ENCODE results near the gene GCSAM. TPM values are rescaled to one million over a fixed set of nuclear protein-coding genes. Genes with fewer than 3 reads are reported as not detected.

GCSAM gene
- total RNA-seq, 1 experiment from 2014 or later: not detected

DNA sequence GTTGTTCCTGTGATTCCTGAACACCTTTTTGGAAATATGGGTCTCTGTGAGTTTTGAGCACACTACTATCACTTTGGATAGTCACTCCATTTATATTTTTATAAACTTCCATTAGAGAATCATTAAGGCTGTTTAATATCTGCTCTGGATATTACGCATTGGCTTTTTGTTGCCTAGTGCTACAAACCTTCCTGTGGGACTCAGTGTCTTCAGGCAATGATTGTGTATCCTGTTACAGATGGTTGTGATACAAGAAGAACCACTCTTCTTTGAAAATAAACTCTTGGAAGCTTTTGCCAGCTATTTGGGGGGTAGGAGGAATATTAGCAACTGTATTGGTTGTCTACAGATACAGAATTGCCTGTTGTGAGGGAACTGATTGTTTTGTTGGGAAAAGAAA, 15.6 kb downstream of the GCSAM start:
- no peaks in the 10 kb centered on the region for H3K27me3 ChIP-seq (ENCODE audit: low read length)
- no peaks in the 10 kb centered on the region for H3K4me1 ChIP-seq (ENCODE audit: insufficient read depth, low read length)
- BruUV-seq (replicated peaks): no TSS peak
- no peak overlapping the region for H3K4me3 ChIP-seq (ENCODE audit: low read length)
- no peak for ATAC-seq
- intact Hi-C loops (cut with micrococcal nuclease): no loop called here
- no peaks in the 10 kb centered on the region for H3K9me2 ChIP-seq (replicated peaks; ENCODE audit: low read length)
- POLR2A ChIA-PET (ENCODE audit: unreplicated experiment): interaction anchor here (0.6 kb wide), 1 partner anchor 441 kb away, joined by 3 read pairs; no protein-coding TSS in a partner anchor
- H3K9me3 ChIP-seq (ENCODE audit: low read length): no peaks in the 10 kb centered on the region
- H3K27ac ChIP-seq (ENCODE audit: low read length): no peak overlapping the region
- H3K4me2 ChIP-seq (ENCODE audit: low read length): no peak overlapping the region
- no peak overlapping the region for H2AFZ ChIP-seq (ENCODE audit: low read length)
- no peak for DNase-seq
- H3F3A ChIP-seq (ENCODE audit: low read length, unreplicated experiment): no peaks in the 10 kb centered on the region
- no peak for TF ChIP-seq EZH2phosphoT487 (IDR thresholded peaks at IDR 0.05; ENCODE audit: borderline replicate concordance, low read length)
- TF ChIP-seq, protein P1, sequence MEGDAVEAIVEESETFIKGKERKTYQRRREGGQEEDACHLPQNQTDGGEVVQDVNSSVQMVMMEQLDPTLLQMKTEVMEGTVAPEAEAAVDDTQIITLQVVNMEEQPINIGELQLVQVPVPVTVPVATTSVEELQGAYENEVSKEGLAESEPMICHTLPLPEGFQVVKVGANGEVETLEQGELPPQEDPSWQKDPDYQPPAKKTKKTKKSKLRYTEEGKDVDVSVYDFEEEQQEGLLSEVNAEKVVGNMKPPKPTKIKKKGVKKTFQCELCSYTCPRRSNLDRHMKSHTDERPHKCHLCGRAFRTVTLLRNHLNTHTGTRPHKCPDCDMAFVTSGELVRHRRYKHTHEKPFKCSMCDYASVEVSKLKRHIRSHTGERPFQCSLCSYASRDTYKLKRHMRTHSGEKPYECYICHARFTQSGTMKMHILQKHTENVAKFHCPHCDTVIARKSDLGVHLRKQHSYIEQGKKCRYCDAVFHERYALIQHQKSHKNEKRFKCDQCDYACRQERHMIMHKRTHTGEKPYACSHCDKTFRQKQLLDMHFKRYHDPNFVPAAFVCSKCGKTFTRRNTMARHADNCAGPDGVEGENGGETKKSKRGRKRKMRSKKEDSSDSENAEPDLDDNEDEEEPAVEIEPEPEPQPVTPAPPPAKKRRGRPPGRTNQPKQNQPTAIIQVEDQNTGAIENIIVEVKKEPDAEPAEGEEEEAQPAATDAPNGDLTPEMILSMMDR (conservative IDR thresholded peaks at IDR 0.05; ENCODE audit: low read depth, low read length): no peak
- TF ChIP-seq EZH2 (IDR thresholded peaks at IDR 0.05; ENCODE audit: low read length, unreplicated experiment): no peak
- H3K9ac ChIP-seq (ENCODE audit: low read length): no peak overlapping the region
- H3K79me2 ChIP-seq (ENCODE audit: low read length): no peaks in the 10 kb centered on the region
- CTCF ChIA-PET: no interaction called here
- H4K20me1 ChIP-seq (ENCODE audit: low read length): no peaks in the 10 kb centered on the region
- H3K36me3 ChIP-seq (ENCODE audit: low read depth, low read length): peaks cover 36% of the 10 kb centered on the region

- Histone ChIP-seq H3K4me1 (ENCODE audit: insufficient read depth, low read length) (no peaks in the 10 kb centered on the region), H3K9me2 (replicated peaks; ENCODE audit: low read length) (no peaks in the 10 kb centered on the region), H3F3A (ENCODE audit: low read length, unreplicated experiment) (no peaks in the 10 kb centered on the region), H3K9me3 (ENCODE audit: low read length) (no peaks in the 10 kb centered on the region), H3K79me2 (ENCODE audit: low read length) (no peaks in the 10 kb centered on the region), H3K9ac (ENCODE audit: low read length) (no peak overlapping the region), H3K4me2 (ENCODE audit: low read length) (no peak overlapping the region), H3K36me3 (ENCODE audit: low read depth, low read length) (peaks cover 41% of the 10 kb centered on the region), H3K27ac (ENCODE audit: low read length) (no peak overlapping the region), H4K20me1 (ENCODE audit: low read length) (no peaks in the 10 kb centered on the region), H3K4me3 (ENCODE audit: low read length) (no peak overlapping the region), H2AFZ (ENCODE audit: low read length) (no peak overlapping the region), H3K27me3 (ENCODE audit: low read length) (no peaks in the 10 kb centered on the region)
- intact Hi-C loops (cut with micrococcal nuclease): no loop called here
- ChIA-PET CTCF (no interaction called here), POLR2A (ENCODE audit: unreplicated experiment) (no interaction called here)
- TF ChIP-seq EZH2 (IDR thresholded peaks at IDR 0.05; ENCODE audit: low read length, unreplicated experiment): no peak
- TF ChIP-seq EZH2phosphoT487 (IDR thresholded peaks at IDR 0.05; ENCODE audit: borderline replicate concordance, low read length): no peak
- TF ChIP-seq, protein P1 (conservative IDR thresholded peaks at IDR 0.05; ENCODE audit: low read depth, low read length): no peak
- BruUV-seq (replicated peaks): no TSS peak
- no peak for DNase-seq
- ATAC-seq: no peak
Measured at GRCh38 chr3:112116748-112117186, 16.3 kb downstream of the GCSAM start.

- H2AFZ ChIP-seq (ENCODE audit: low read length): no peak overlapping the region
- no peaks in the 10 kb centered on the region for H3K9me3 ChIP-seq (ENCODE audit: low read length)
- DNase-seq (no peak), ATAC-seq (no peak)
- H3K36me3 ChIP-seq (ENCODE audit: low read depth, low read length): peaks cover 45% of the 10 kb centered on the region
- no peak for TF ChIP-seq EZH2phosphoT487 (IDR thresholded peaks at IDR 0.05; ENCODE audit: borderline replicate concordance, low read length)
- no peaks in the 10 kb centered on the region for H3F3A ChIP-seq (ENCODE audit: low read length, unreplicated experiment)
- H3K4me1 ChIP-seq (ENCODE audit: insufficient read depth, low read length): peaks cover 3% of the 10 kb centered on the region
- H3K9me2 ChIP-seq (replicated peaks; ENCODE audit: low read length): no peaks in the 10 kb centered on the region
- no peaks in the 10 kb centered on the region for H3K79me2 ChIP-seq (ENCODE audit: low read length)
- H3K4me2 ChIP-seq (ENCODE audit: low read length): no peak overlapping the region
- intact Hi-C loops (cut with micrococcal nuclease): no loop called here
- peaks cover 4% of the 10 kb centered on the region; the same call in 1 of the 2 replicates for H4K20me1 ChIP-seq (ENCODE audit: low read length)
- no peak overlapping the region for H3K4me3 ChIP-seq (ENCODE audit: low read length)
- CTCF ChIA-PET: no interaction called here
- POLR2A ChIA-PET (ENCODE audit: unreplicated experiment): no interaction called here
- H3K27ac ChIP-seq (ENCODE audit: low read length): no peak overlapping the region
- BruUV-seq (replicated peaks): no TSS peak
- no peaks in the 10 kb centered on the region for H3K27me3 ChIP-seq (ENCODE audit: low read length)
- no peak overlapping the region for H3K9ac ChIP-seq (ENCODE audit: low read length)
Measured at GRCh38 chr3:112115806-112116383, 17.2 kb downstream of the GCSAM start.

All from PC-3 (cell line).